GM19099 (cell line): ENCODE data around the gene CTNNA3.

Source experiments
- POLR2A ChIP-seq: IDR thresholded peaks from 3 replicates; pipeline ENCODE4 v1.6.1; 2011; ENCODE audit warnings: low read depth; ENCODE audit not compliant: insufficient read length; ENCODE audit errors: extremely low read depth

Gene CTNNA3

DNA sequence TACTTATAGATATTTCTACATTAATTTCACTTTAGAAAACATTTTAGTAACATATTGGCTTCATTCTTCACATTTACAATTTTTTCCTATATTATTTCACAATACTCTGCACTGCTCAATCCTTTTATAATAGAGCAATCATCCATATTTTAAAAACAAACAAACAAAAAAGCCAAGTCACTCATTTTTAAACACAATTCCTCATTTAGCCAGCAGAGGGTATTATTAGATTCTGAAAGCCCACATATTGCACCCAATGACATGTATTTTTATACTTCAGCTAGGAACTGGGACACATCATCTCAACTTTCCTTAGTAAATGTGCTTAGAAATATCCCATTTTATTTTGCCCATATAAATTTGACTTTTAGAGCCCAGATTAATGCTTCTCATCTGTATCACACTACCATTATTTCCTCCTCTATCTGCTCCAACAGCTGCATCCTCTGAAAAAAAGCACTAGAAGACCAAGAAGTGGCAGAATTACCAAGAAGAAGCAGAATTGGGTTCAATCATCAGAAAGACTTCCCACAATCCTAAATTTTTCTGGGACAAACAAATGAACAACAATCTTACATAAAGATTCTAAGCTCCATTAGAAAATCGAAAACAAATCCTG is 29.5 kb downstream of the CTNNA3 start:
- TF ChIP-seq POLR2A: no peak

DNA sequence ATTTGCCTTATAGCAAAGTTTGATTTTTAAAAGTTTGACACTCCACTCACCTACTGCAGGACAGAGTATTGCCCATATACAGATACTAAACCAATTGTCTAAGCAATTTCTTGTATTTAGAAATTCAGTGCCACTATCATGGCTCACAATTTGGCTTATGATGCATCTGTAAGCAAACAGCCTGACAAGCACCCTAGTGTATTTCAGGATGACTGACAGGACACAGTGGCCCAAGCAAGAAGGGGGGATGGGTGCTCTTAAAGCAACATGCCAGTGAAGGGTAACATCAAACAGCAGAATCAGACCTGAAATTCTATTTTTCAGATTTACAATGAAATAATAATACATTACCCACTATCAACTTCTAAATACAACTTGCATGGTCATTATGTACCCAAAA is 30.5 kb downstream of the CTNNA3 start:
- TF ChIP-seq POLR2A: no peak

DNA sequence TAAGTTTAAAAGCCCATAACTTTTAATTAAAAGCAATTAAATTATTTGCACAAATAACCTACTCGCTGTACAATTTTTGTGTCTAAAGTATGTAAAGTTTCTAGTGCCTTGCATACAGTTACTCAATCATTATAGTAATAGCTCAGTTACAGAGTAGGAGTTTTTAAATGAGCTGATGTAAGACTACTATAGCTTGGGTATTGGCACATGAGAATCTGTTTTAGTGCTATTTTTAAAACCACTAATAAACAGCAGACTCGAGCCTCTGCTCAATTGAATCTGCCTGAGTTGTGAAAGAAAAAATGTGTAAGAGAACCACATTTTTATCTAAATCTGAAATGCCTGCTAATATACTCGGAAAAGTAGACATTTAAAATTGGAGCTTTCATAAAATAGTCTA is 31.1 kb downstream of the CTNNA3 start:
- TF ChIP-seq POLR2A: no peak

DNA sequence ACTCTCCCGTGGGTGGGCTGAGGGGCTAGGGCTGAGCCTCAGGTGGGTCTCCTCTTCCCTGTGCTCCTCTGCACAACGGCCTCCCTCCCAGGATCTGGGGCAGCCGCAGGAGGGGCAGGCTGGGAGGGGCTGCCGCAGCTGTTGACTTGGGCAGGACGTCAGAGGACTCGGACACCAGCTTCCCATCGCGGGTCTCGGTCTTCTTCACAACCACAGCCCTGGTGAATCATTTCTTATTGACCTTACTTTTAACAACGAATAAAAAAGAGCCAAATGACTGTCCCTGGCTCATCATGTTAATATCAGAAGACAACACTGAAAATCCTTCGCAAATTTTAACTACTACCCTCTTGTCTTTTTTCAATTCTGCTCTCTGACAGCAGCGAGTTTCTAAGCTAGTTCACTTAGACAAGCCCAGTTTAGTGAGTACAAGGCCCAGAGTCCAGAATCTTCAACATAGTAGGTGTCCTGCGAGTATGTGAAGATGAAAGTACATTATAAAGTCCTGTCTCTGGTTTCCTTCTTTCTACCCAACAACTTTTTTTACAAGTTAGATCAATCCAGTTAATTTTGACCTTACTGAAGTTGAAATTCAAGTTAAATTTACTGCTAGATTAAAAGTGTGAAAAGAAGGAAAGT is 32.4 kb downstream of the CTNNA3 start:
- TF ChIP-seq POLR2A: no peak

DNA sequence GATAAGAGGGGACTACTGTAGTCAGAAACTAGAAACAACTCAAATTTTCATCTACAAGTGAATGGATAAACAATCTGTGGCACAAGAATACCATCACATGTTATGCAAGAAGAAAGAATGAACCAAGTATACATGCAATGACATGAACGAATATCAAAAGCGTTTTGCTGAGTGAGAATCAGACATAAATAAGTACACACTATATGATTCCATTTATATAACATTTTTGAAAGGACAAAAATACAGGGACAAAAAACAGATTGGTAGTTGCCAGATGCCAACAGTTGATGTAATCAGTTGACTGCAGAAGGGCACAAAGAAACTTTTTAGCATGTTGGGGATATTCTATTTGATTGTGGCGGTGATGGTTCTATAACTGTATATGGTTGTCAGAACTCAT is 33.6 kb downstream of the CTNNA3 start:
- no peak for TF ChIP-seq POLR2A

DNA sequence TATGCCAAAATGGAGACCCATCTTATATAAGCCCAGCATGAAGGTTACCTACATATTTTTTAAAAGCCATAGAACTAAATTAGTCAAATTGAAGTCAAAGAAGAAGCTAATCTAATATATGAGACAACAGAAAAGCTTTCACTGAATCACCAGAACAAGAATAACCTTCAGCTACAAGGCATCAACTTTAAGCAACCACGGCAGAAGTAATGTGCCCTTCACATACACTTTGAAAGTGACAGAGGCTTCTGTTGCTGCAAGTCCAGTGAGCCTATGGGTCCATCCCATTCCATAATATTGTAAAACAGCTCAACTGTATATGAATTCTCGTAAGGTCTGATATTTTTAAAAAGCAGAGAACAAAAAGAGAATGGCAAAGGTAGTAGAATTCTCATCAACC is 36.5 kb downstream of the CTNNA3 start:
- no peak for TF ChIP-seq POLR2A

DNA sequence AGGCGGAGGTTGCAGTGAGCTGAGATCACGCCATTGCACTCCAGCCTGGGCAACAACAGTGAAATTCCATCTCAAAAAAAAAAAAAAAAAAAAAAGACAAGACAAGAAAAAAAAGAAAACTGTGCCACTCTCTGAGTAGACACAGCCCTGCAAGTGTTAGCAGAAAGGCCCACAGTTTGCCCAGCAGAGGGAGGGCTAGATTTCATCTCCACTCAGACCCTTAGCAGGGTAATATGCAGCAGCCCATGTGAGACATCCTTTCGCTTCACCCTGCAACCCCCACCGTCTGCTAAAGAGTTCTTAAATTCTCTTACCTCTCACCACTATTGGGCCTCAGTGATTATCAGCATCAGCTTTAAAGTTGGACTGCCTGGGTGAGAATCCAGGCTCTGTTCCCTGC is 38.2 kb downstream of the CTNNA3 start:
- no peak for TF ChIP-seq POLR2A

DNA sequence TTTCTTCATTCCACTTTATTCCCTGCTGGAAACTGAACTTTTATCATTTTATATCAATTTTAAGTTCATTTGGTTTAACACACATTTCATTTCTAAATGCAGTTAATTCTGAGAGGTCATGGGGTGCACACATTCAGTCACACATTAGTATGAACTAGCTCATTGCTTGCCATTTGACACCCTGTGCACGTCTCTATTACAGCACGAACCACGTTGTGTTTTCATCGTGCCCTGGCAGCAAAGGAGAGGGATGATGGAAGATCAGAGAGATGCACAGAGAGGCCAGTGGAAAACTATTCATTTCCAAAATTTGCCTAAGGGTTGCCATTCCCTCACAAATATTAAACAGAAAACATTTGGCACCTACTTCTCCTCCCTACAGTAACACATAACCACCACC is 45.4 kb downstream of the CTNNA3 start:
- TF ChIP-seq POLR2A: no peak

DNA sequence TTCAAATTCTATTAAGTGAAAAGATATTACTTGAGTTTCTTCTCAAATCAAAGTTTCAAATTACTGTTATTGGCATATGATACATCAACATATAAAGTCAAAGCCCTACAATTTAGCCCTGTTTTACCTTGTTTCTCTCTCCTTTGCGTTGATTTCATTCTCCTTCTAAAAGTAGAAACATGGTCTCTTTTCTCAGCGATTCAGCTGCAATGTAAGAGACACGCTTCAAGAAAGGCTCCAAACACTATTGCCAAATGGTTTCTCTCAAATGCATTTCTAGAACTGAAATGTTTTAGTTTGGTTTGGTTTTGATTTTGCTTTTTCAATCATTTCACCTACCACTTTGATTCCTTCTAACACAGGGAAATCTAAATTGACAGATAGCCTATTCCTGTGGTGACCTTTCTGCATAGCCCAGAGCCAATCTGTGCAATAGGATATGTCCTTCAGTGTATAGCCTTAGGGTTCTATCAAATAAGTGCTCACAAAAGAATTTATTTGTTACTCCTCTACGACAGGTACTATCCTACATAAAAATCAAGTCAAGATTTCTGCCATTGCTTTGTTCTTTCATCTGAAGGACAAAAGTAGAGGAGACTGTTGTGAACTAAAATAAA is 47.3 kb downstream of the CTNNA3 start:
- no peak for TF ChIP-seq POLR2A

DNA sequence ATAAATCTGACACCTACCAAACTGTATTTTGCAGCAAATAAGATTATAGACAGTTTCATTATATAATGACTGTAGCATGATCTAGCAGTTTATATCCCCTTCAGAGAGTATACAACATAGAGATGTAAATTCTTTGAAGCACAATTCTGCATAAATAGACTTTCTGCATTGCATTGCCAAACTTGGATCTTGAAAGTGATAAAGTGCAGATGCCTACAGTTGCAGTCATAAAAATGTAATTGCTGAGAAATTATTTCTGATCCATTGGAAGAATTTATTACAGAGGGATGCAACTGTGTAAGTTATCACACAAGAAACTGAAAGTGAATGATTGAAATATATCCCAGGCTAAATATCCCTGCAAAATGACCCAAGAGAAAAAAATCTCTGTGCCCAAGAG is 65.1 kb downstream of the CTNNA3 start:
- no peak for TF ChIP-seq POLR2A

DNA sequence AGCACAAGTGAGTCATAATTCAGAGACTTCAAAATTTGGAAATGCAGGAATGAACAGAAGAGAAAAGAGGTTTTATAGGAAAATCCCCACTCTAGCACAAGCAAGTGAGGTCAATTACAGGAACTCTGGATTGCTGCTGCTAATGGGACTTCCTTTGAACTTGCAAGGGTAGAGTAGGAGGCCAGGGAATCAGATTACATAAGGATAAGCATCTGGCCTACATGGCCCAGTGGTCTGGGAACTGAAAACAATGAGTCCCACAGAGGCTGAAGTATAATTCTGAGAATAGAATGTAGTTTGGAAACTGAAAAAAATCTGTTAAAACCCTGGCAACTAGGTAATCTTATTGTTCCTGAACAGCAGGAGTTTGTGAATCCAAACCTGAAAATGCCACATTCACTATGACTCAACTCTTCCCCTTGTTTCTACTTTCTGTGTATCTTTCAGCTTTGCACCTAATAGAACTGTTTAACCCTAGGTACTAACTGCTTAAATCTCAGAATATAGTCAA is 66.5 kb downstream of the CTNNA3 start:
- TF ChIP-seq POLR2A: no peak

DNA sequence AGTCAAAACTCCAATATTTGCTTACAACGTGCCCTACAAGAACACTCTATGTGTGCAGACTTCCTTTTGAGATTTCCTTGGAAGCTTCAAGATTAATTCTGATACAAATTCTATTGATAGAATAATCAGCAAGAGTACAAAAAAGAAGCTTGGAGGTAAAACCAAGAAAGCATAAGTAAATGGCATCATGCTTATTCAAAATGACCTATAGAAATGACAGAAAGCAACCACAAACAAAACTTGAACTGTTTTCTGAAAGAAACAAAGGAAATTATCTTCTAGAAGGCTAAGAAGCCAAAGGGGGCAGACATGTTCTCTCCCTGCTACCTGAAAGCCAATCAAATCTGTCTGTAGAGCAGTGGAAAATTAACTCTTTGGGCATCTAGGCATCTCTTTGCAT is 73.0 kb downstream of the CTNNA3 start:
- no peak for TF ChIP-seq POLR2A

DNA sequence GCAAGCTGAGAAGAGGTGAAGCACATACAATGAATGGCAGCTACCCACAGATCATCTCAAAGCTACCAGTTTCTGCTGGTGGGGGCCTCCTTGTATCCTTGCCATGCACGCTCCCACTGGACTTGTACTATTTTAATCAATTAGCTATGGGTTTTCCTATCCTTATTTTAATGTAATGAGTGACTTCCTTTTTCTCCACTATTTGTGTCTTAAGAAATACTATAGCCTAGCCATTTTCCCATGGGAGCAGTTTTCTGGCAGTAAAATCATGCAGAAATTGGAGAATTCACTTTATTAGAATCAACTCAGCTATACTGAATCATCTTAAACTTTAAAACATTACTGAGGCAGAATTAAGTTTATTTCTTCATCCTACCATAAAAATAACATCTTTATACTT is 73.5 kb downstream of the CTNNA3 start:
- TF ChIP-seq POLR2A: no peak

DNA sequence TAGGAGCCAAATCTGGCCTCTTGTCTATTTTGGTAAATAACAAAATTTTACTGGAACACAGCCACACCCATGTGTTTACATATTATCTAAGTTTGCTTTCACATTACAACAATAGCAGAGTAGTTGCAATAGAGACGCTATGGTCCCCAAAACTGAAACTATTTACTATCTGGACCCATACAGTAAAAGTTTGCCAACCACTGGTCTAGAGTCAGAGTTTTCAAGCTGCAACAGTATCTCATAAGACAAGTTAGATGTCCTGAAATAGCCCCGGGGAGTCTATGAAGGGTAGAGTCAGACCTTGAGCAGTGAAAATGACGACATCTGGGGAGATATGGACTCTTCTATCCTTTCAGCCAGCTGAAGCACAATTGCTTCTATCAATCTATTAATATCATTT is 74.2 kb downstream of the CTNNA3 start:
- no peak for TF ChIP-seq POLR2A

DNA sequence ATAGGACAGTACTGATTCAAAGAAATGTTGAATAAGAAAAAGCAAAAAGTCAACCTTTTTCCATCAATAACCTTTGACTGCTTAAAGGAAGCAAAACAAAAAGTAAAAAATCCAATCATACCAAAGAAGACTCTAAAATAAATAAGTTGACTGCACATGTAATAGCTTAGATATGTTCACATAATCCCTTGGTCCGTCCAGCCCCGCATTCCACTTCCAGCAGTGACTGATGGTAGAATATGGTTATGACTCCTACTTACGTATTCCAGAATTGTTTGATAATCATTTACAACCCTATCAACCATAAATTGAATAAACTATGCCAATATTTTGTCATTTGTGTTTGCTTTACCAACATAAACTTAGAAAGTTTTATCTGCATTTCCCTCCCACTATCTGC is 77.9 kb downstream of the CTNNA3 start:
- no peak for TF ChIP-seq POLR2A

DNA sequence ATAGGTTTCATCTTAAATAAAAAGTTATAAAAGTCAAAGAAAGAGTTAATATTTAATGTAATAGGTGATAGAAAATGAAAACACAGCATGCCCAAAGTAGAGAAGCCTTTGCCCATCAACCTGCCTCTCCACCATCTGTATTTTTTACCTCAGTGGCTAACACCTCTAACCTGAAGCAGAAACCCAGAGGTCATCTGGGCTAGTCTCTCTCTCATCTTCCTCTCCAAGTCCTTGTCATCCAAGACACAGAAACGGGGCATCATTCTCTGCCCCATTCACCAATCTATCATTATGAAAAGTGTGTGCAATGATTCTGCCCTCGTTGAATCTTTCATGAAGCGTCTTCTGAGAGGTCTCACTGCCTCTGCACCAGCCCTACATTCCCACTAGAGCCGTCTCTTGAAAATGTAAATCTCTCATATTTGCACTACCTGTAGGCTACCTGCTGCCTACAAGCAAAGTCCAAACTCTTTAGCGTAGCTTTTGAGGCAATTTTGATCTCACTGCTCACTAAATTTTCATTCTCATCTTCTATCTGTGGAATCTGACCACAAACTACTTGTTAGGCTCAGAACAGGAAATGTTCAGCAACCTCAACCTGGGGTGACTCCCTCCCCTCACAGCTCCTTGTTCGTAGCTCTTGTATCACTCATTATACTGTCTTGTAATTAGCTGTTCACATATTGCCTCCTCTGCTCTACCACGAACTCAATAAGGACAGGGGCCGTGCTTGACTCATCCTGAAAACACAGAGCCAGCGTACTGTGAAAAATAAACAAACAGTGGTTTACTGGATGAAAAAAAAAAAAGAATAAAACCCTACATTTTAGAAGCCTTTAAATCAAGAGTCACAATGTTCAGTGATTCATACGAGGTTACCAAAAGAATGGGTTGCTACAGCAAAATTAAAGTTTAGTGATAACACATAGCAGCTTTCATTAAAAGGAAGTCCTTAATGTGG is 83.1 kb downstream of the CTNNA3 start:
- TF ChIP-seq POLR2A: no peak

DNA sequence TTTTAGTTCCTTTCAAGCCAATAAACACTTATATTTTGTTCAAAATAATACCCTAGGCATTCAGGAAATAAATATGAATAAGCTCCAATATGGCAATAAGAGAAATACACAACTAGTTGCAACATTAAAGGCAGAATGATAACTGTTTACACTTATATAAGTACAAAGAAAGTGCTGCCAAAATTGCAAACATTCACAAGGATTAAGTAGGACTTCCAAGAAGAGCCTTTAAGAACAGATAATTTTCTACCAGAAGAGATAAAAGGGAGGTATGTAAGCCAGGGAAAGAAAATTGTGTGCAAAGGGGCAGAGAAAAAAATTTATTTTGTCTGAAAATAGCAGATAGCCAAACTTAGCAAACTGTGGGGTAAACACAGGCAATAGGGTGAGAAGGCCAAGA is 83.8 kb downstream of the CTNNA3 start:
- no peak for TF ChIP-seq POLR2A
